ENCODE results near the gene NEMP2.

Gene NEMP2

DNA sequence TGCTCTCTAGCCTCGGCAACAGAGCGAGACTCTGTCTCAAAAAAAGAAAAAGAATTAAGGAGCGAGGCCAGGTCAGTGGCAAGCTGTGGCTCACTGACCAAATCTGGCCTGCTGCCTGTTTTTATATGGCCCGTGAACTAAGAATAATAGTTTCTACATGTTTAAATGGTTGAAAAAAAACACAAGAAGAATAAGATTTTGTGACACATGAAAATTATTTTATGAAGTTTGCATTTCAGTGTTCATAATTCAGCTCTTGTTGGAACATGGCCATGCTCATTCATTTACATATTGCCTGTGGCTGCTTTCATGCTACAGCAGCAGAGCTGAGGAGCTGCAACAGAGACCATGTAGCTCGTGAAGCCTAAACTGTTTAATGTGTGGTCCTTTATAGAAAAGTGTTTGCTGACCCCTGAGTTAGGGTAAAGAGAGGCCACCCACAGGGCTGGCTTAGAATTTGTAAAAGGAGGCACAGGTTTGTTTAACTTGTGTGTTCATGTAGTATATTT is 66.9 kb downstream of the NEMP2 start:
- peaks cover 57% of the 10 kb centered on the region for H3K4me1 Mint-ChIP-seq
- ATAC-seq (no peak), DNase-seq (no peak)
- H3K27me3 Mint-ChIP-seq = no peaks in the 10 kb centered on the region
- H3K4me3 Mint-ChIP-seq = no peak overlapping the region
- H3K27ac Mint-ChIP-seq = no peak overlapping the region
- peaks cover 7 to 9% of the 10 kb centered on the region in 2 donors for H3K9me3 Mint-ChIP-seq

DNA sequence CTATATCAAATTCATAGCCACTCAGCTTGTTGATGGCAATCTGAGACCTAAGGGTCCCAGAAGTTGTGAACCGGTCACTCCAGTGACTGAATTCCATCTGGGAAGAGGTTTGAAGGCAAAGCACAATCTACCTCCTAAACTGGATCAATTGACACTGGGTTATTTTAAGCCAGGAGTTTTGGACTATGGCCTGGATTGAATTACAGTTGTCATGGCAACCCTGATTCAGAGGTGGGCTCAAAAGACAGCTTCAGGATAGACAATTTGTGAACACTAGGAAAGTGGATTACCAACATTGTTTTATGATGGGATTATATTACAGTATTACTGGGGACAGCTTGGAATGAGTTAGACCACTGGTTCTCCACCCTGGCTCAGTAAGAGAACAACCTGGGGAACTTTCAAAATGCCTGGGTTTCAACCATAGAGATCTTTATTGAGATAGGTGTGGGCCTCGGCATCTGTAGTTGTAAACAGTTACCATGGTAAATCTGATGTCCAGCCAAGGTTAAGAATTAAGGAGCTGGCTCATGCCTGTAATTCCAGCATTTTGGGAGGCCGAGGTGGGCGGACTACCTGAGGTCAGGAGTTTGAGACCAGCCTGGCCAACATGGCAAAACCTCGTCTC is 67.6 kb downstream of the NEMP2 start:
- DNase-seq (no peak), ATAC-seq (no peak)
- no peaks in the 10 kb centered on the region for H3K27me3 Mint-ChIP-seq
- H3K4me3 Mint-ChIP-seq = no peak overlapping the region
- peaks cover 62% of the 10 kb centered on the region for H3K4me1 Mint-ChIP-seq
- peaks cover under 1 to 5% of the 10 kb centered on the region in 2 donors for H3K9me3 Mint-ChIP-seq
- no peak overlapping the region for H3K27ac Mint-ChIP-seq

- Mint-ChIP-seq H3K4me3 (no peak overlapping the region), H3K4me1 (peaks cover 67% of the 10 kb centered on the region), H3K27ac (peak overlapping the region in 1 of 2 donors; percentile 53), H3K27me3 (no peaks in the 10 kb centered on the region), H3K9me3 (peaks cover 0 to 5% of the 10 kb centered on the region in 2 donors)
- ATAC-seq = no peak
- DNase-seq = no peak
These were observed 69.5 kb downstream of the NEMP2 start for GRCh38 chr2:190465060-190465459.

DNA sequence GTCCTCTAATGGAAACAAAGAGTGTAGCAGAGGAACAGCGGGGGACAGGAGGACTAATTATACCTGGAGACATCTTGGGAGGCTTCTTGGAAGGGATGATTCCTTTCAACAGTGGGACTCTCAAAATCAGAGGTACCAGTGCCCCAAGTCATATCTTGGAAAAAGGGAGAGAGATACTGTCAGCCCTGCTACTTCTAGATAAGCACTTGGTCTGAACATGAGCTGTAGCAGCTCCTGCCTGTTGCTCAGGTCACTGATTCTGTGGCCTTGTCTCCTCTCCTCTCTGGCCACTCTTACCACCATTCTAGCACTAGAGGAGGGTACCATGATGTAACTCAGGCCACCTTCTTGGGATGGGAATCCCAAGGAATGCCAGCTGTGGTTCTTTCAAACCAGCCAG is 71.9 kb downstream of the NEMP2 start:
- Mint-ChIP-seq H3K4me3 (no peak overlapping the region), H3K27me3 (no peaks in the 10 kb centered on the region), H3K9me3 (peaks cover 0 to 9% of the 10 kb centered on the region in 2 donors), H3K27ac (no peak overlapping the region), H3K4me1 (peaks cover 57% of the 10 kb centered on the region)
- DNase-seq (no peak), ATAC-seq (no peak)

DNA sequence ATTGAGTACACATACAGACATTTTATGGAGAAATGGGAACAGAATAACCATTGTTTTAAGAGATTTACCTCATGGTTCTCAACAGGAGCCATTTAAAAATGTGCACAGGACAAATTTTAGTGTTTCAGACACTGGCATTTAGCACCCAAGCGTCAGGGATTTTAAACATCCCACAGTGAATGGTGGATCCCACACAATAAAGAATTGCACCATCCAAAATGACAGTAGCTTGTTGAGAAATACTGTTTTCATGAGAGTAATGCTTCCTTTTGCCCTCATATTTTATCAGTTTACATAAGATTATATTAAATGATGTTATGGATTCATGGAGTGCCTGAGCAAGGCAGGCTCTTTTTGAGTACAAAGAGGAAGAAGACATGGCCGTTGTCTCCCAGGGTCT is 72.3 kb downstream of the NEMP2 start:
- ATAC-seq = no peak
- Mint-ChIP-seq H3K27me3 (no peaks in the 10 kb centered on the region), H3K4me1 (peaks cover 52% of the 10 kb centered on the region), H3K4me3 (no peak overlapping the region), H3K27ac (no peak overlapping the region), H3K9me3 (peaks cover 0 to 9% of the 10 kb centered on the region in 2 donors)
- no peak for DNase-seq

- Mint-ChIP-seq H3K9me3 (peaks cover 0 to 4% of the 10 kb centered on the region in 2 donors), H3K4me3 (no peak overlapping the region), H3K27ac (no peak overlapping the region), H3K4me1 (peaks cover 46% of the 10 kb centered on the region), H3K27me3 (no peaks in the 10 kb centered on the region)
- no peak for DNase-seq
- ATAC-seq = no peak
These were observed 74.0 kb downstream of the NEMP2 start for GRCh38 chr2:190460487-190460886.

- Mint-ChIP-seq H3K27ac (no peak overlapping the region), H3K4me1 (peaks cover 44% of the 10 kb centered on the region), H3K27me3 (no peaks in the 10 kb centered on the region), H3K9me3 (peaks cover 0 to 4% of the 10 kb centered on the region in 2 donors), H3K4me3 (no peak overlapping the region)
- DNase-seq (no peak), ATAC-seq (no peak)
These were observed 74.6 kb downstream of the NEMP2 start for GRCh38 chr2:190459881-190460280.

GRCh38 chr2:190458352-190459107 is 76.0 kb downstream of the NEMP2 start:
- no peak overlapping the region for H3K27ac Mint-ChIP-seq
- ATAC-seq (no peak), DNase-seq (no peak)
- peaks cover 0 to 4% of the 10 kb centered on the region in 2 donors for H3K9me3 Mint-ChIP-seq
- no peaks in the 10 kb centered on the region for H3K27me3 Mint-ChIP-seq
- H3K4me3 Mint-ChIP-seq = no peak overlapping the region
- peaks cover 33% of the 10 kb centered on the region for H3K4me1 Mint-ChIP-seq

DNA sequence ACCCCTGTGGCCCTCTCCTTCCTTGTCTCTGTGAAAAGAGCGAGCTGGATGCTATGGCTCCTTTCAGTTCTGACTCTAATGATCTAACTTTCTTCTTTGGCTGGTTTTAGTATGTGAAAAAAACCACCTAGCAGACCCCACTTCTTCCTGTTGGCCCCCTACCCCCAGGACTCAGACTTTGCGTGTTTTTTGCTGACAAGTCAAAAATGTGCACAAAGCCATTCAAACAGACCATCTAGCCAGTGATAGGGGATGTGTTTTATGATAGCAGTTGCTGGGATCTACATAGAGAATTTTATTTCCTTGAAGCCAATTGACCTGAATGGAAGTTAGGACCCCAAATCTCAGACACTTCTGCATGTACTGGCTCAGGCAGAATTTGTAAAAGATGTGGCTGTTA is 77.3 kb downstream of the NEMP2 start:
- ATAC-seq = no peak
- H3K27me3 Mint-ChIP-seq = no peaks in the 10 kb centered on the region
- no peak for DNase-seq
- peak overlapping the region in 1 of 2 donors; percentile 4 for H3K27ac Mint-ChIP-seq
- no peak overlapping the region for H3K4me3 Mint-ChIP-seq
- peaks cover 0 to 8% of the 10 kb centered on the region in 2 donors for H3K9me3 Mint-ChIP-seq
- H3K4me1 Mint-ChIP-seq = peaks cover 35% of the 10 kb centered on the region

DNA sequence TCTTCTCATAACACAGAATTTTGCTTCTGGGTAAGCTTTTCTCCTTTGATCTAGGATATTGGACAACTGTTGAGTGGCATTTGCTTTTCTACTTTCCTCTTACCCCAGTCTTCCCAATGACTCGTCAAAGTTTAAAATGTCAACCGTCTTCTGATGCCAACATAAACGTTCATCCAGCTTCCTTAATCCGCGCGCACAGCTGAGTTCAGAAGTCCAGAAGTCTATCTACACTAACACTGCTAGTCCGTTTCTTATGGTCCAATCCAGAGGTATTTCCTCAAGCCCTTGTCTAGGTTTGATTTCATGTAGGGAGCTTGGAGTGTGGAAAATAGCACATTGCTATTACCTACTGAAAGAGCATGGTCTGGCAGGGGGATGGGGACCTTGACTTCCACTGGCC is 77.7 kb downstream of the NEMP2 start:
- Mint-ChIP-seq H3K4me3 (no peak overlapping the region), H3K27ac (peak overlapping the region in 1 of 2 donors; percentile 52), H3K9me3 (peaks cover 0 to 8% of the 10 kb centered on the region in 2 donors), H3K27me3 (no peaks in the 10 kb centered on the region), H3K4me1 (peaks cover 37% of the 10 kb centered on the region)
- no peak for DNase-seq
- ATAC-seq = no peak

DNA sequence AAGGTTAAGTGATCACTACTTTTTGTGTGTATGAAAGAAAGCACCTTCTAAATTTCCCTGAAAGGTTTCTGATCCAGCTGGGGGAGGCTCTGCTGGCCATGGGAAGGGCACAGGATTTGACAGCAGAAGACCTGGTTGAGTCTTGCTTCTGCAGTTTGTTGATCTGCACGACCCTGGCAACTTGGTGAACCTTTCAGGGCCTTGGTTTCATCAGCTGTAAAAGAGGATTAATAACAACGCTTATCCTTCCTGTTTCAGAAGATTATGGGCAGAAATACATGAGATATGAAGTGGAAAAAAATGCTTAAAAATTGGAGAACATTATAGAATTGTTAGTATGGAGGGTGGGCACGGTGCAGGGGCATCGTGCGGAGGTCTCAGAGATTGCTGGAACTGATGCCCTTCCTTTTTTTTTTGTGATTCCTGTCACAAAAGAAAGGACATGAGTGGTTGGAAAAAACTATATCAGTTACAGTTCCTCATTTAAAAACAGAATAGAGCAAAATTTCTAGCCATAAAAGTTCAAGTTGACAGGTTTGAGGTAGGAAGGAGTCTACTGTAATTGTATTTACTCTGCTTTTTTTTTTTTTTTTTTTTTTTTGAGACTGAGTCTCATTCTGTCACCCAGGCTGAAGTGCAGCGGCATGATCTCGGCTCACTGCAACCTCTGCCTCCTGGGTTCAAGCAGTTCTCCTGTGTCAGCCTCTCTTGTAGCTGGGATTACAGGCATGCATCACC is 79.0 kb downstream of the NEMP2 start:
- DNase-seq (no peak), ATAC-seq (no peak)
- Mint-ChIP-seq H3K4me1 (peaks cover 47% of the 10 kb centered on the region), H3K4me3 (no peak overlapping the region), H3K9me3 (peaks cover 0 to 8% of the 10 kb centered on the region in 2 donors), H3K27me3 (no peaks in the 10 kb centered on the region), H3K27ac (no peak overlapping the region)

DNA sequence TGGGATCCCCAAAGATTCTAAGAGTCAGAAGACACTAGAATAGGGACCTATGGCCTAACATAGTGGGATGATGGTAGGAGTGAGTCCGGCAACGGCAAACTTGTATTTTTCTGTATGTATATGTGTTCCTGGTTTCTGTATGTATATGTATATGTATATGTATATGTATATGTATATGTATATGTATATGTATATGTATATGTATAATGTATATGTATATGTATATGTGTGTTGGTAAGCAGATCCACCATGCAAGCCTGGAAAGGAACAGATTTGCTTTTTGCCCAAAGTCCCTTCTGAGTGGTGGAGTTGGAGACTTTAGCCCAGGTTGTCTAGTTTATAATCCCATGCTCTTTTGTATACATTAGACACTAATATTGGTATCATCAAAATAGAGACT is 79.7 kb downstream of the NEMP2 start:
- no peak overlapping the region for H3K4me3 Mint-ChIP-seq
- peaks cover 44% of the 10 kb centered on the region for H3K4me1 Mint-ChIP-seq
- ATAC-seq (no peak), DNase-seq (no peak)
- H3K9me3 Mint-ChIP-seq = peaks cover 0 to 8% of the 10 kb centered on the region in 2 donors
- no peaks in the 10 kb centered on the region for H3K27me3 Mint-ChIP-seq
- no peak overlapping the region for H3K27ac Mint-ChIP-seq

Measured in stimulated activated naive CD8-positive, alpha-beta T cell treated with anti-CD3 and anti-CD28 coated beads, Interleukin-15, amount 100 ng/mL, for 72 hours (primary cell).